HG02981 (cell line): ENCODE results near the gene MFSD12.
"Not testable (repeated sequence)": the region's sequence is repeated elsewhere in the genome, so short reads cannot be mapped to it uniquely, and the experiment has no call there.

Experiments used
- ATAC-seq: cut with Tn5 transposase; IDR thresholded peaks from one replicate; pipeline ENCODE4 v1.9.1; 2021; ENCODE audit warnings: mild to moderate bottlenecking, moderate library complexity; ENCODE audit not compliant: unreplicated experiment

MFSD12 gene

DNA sequence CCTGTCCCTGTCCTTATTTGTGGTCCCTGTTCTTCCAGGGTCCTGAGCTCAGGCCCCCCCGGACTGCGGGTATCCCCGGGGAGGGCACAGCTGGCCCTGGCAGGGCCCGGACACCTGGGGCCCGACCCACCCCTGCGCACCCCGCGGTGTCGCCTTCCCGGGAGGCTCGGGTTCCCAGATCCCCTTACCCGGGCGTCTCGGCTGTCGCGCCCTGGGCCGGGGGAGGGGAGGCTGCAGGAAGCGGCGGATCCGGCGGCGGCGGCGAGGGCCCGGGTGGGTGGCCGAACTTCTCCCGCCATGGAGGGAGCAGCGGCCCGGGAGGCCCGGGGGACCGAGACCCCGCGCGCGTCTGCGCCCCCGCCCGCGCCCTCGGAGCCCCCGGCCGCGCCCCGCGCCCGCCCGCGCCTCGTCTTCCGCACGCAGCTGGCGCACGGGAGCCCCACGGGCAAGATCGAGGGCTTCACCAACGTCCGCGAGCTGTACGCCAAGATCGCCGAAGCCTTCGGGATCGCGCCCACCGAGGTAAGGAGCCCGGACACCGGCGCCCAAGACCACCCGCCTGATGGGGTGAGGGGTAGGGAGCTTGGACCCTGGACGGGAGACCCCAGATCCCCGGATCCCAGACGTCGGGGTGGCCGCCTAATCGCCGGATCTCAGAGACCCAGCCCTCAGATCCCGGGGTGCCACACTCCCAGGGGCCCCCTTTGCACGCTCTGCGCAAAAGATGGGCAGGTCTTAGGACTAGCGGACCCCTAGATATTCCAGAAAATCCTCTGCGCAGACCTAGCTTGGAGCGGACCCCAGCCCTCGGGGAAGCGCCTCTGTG is 28.1 kb upstream of the MFSD12 start, which contains the start of gene GIPC3:
Gene GIPC3 (plus strand): TSS at position 178 of the 826 bp plus-strand sequence. CDS start 120 bp downstream, at position 298.
- ATAC-seq: no peak

GRCh38 chr19:3584036-3584802 is 26.8 kb upstream of the MFSD12 start:
- ATAC-seq: not testable (repeated sequence)

DNA sequence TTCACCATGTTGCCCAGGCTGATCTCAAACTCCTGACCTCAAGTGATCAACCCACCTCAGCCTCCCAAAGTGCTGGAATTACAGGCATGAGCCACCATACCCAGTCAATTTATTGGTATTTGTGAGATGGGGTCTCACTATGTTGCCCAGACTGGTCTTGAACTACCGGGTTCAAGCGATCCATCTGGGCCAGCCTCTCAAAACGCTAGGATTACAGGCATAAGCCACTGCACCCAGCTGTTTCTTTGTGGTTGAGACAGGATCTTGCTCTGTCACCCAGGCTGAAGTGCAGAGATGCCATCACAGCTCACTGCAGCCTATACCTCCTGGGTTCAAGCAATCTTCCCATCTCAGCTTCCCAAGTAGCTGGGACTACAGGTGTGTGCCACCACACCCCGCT is 24.4 kb upstream of the MFSD12 start:
- ATAC-seq: not testable (repeated sequence)

- ATAC-seq: no peak
These were observed 23.0 kb upstream of the MFSD12 start for GRCh38 chr19:3580156-3580934.

- ATAC-seq: no peak
These were observed 21.0 kb upstream of the MFSD12 start for GRCh38 chr19:3578390-3578789.

- ATAC-seq: no peak
These were observed 20.4 kb upstream of the MFSD12 start for GRCh38 chr19:3577723-3578344.

DNA sequence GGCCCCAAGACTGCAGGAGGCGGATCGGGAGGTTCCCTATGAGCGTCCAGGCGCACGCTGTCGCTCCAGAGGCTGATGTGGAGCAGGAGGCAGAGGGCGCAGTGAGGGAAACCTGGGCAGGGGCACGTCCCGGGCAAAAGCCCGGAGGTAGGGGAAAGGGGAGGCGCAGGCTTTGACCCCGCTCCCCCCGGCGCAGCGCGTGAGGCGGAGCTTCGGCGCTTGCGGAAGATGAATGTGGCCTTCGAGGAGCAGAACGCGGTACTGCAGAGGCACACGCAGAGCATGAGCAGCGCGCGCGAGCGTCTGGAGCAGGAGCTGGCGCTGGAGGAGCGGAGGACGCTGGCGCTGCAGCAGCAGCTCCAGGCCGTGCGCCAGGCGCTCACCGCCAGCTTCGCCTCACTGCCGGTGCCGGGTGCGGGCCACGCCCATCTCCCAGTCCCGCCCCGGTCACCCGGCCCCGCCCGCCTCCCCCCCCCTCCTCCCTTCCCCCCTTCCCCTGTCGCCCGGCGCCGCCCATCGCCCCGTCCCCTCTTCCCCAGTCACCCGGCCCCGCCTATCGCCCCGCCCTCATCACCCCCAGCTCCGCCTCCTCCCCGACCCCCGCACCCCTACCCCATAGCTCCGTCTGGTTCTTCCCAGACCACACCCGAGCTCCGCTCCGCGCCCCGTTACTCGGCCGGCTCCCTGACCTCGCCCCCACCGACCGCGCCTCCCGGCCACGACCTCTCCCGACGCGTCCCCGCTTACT is 19.5 kb upstream of the MFSD12 start:
- no peak for ATAC-seq

DNA sequence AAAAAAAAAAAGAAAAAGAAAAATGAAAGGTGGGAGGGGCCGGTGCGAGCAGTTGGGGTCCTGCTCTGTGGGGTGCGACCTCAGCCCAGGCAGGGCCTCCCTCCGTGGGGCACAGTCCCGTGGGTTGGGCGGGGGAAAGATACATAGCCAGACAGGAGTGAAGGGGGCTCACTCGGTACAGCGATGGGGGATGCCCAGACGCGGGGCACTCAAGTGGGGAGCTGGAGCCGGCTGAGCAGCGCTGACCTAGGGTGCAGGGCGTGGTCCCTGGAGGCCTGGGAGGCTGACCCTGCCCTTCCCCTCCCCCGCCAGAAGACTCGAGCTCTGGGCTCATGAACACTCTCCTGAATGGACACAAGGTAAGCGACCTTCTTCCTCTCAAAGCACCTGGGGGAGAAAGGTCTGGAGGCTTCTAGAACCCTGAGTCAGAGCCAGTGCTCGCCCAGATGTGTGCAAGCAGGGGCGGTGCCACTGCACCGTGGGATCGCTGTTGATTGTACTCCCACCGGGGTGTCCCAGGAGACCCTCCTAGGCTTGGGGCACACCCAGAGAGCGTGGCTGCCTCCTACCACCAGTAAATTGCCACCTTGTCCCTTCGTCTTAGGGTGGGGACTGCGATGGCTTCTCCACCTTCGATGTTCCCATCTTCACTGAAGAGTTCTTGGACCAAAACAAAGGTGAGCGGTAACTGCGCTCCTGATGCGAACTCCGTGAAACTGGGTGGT is 18.7 kb upstream of the MFSD12 start:
- no peak for ATAC-seq

DNA sequence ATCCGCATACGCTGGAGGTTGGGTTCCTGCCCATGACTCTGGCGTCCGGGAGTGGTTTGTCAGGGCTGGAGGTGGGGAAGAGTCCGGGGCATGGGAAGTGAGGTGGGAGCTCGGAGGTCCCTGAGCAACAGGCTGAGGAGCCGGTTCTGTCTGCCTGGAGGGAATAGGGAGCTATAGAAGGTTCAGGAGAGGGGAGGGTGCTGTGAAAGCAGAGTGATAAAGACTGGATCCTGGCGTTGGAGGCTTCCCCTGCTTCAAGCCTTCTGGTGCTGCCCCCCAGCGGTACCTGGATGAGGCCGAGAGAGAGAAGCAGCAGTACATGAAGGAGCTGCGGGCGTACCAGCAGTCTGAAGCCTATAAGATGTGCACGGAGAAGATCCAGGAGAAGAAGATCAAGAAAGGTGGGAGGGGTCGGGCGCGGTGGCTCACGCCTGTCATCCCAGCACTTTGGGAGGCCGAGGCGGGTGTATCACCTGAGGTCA is 17.9 kb upstream of the MFSD12 start:
- ATAC-seq: no peak

GRCh38 chr19:3573858-3574637 is 16.7 kb upstream of the MFSD12 start:
- ATAC-seq: no peak

DNA sequence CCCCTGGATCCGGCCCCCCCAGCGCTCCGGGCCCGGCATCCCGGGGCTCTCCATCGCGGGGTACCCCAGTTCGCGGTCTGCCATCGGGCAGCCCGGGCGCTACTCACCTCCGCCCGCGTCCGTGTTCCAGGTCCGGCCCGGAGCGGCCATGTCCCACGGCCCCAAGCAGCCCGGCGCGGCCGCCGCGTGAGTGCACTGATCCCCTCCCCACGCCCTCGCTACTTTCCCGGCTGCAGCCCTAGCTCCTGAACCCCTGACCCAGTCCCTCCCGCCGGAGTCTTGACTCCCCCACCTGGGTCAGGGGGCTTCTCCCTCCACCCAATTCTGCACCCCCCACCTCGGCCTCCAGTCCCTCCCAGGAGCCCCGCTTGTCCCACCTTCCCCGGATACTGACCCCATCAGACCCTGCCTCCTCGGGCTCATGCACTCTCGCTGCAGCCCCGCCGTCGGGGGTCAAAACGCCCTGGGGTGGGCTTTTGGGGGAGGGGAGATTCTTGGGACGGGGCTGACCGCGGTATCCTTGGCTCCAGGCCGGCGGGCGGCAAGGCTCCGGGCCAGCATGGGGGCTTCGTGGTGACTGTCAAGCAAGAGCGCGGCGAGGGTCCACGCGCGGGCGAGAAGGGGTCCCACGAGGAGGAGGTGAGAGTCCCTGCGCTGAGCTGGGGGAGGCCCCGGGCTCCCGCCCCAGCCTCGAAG is 15.9 kb upstream of the MFSD12 start:
- no peak for ATAC-seq

DNA sequence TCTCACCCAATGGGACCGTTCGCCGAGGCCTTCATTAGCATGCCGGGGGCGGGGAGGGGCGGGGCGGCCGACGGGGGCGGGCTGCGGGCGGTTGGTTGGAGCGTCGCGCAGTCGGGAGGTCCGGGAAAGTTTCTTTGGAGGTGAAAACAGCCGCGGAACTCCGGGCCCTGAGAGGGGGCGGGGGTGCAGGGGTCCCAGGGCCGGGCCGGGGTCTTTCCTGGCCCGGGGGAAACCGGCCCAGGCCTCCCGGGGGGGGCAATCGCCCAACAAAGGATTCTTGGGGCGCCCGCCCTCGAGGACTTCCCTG is 15.4 kb upstream of the MFSD12 start, which contains the start of gene HMG20B:
Gene HMG20B (plus strand): TSS at position 90 of the 307 bp plus-strand sequence. CDS start 366 bp downstream, outside the sequence.
- ATAC-seq: no peak

- peak; percentile 86 for ATAC-seq
These were observed 14.9 kb upstream of the MFSD12 start for GRCh38 chr19:3572132-3572854.

GRCh38 chr19:3570606-3571011 is 13.2 kb upstream of the MFSD12 start:
- ATAC-seq: no peak

DNA sequence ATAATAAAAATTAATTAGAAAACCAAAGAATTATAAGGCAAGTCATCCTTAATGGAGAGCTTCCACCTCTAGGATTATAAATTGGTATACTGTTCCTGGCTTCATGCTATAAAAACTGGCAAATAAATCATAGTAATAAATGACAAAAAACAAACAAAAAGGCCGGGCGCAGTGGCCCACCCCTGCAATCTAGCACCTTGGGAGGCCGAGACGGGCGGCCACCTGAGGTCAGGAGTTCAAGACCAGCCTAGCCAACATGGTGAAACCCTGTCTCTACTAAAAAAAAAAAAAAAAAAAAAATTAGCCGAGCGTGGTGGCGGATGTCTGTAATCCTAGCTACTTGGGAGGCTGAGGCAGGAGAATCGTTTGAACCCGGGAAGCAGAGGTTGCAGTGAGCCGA is 12.7 kb upstream of the MFSD12 start:
- ATAC-seq: not testable (repeated sequence)

DNA sequence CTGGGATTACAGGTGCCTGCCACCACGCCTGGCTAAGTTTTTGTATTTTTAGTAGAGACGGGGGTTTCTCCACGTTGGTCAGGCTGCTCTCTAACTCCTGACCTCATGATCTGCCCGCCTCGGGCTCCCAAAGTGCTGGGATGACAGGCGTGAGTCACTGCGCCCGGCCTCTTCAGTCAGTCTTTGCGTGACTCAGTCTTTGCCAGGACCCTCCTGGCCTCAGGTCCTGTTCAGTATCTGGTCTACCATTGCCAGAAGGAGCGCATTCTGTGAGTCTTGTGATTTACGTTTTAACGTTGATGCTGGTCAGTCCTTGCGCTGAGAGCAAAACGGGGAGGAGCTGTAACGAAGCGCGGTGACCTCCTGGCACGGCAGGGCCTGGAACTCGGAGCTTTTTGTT is 7.8 kb upstream of the MFSD12 start:
- ATAC-seq: no peak
